ENCODE results near the gene MAMDC2. TPM values are rescaled to one million over a fixed set of nuclear protein-coding genes. Genes with fewer than 3 reads are reported as not detected.

MAMDC2 gene
- total RNA-seq, 1 experiment from 2014 or later: 4.6 TPM

DNA sequence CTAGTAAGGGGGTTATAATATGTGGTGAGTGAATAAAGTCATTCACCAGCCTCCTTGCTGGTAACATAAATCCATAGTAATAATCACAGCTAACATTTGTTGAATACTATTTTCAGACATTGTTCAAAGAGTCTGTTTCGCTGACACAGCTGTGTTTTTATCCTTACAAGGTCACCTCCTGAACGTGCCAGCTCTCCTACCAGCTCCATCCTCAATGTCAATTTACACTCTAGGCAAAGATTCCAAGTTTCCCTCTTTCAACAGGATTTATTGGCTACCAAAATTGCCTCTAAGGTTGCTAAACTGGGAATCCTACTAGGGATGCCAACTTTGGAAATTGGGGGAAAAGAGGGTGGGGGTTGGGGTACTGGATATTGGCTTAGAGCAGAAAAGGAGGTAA is 184.5 kb downstream of the MAMDC2 start:
- no peak overlapping the region for H3K14ac ChIP-seq (ENCODE audit: insufficient read depth, low read length)
- H2BK20ac ChIP-seq (ENCODE audit: low read depth, low read length, poor library complexity, severe bottlenecking): no peak overlapping the region
- no peak overlapping the region for H2AK5ac ChIP-seq (ENCODE audit: insufficient read length, low read length)
- no peak overlapping the region for H3K18ac ChIP-seq (ENCODE audit: insufficient read length, low read depth, low read length)
- no peak overlapping the region for H3K56ac ChIP-seq (ENCODE audit: insufficient read length, low read depth, low read length)
- H2BK12ac ChIP-seq (ENCODE audit: insufficient read length, low read depth, low read length): no peak overlapping the region
- no peak overlapping the region for H2BK5ac ChIP-seq (ENCODE audit: insufficient read length, low read length)
- no peaks in the 10 kb centered on the region for H3K27me3 Mint-ChIP-seq (ENCODE audit: low read depth)
- H4K91ac ChIP-seq (ENCODE audit: insufficient read length, low read depth, low read length): no peak overlapping the region
- peaks cover 0 to 11% (median 4%) of the 10 kb centered on the region in 3 experiments; a peak in 2 of 7 replicates for H3K36me3 Mint-ChIP-seq (ENCODE audit: insufficient read depth in 1 of 3, low read depth in 3 of 3)
- H3K23me2 ChIP-seq (ENCODE audit: insufficient read length, low read depth, low read length, poor library complexity, severe bottlenecking): no peaks in the 10 kb centered on the region
- H4K5ac ChIP-seq (ENCODE audit: insufficient read length, low read depth, low read length): no peak overlapping the region
- H3K27ac ChIP-seq (ENCODE audit: insufficient read length, low read depth, low read length): no peak overlapping the region
- peaks cover under 1 to 4% of the 10 kb centered on the region in 2 experiments; a peak in 2 of 5 replicates for H3K9me3 Mint-ChIP-seq
- no peak overlapping the region for H4K8ac ChIP-seq (replicated peaks; ENCODE audit: insufficient read length, low read depth, low read length)
- H3K4ac ChIP-seq (ENCODE audit: low read depth, low read length): no peak overlapping the region
- no peak overlapping the region for H3T11ph ChIP-seq (ENCODE audit: low read length)
- H2BK15ac ChIP-seq (ENCODE audit: low read depth, low read length): no peak overlapping the region
- no peak overlapping the region for H3K9ac ChIP-seq (ENCODE audit: extremely low read depth, insufficient read length, low read length)
- DNase-seq: no peak
- no peaks in the 10 kb centered on the region for H4K20me1 ChIP-seq (ENCODE audit: control insufficient read depth, insufficient read depth, insufficient read length)
- no peak overlapping the region for H2BK120ac ChIP-seq (ENCODE audit: low read depth, low read length, poor library complexity, severe bottlenecking)
- no CpG with 5 or more reads among the region's 2 CpGs for WGBS (ENCODE audit: extremely low coverage, insufficient read length, low lambda C conversion rate)
- H3K4me1 Mint-ChIP-seq: peaks cover 0 to 4% of the 10 kb centered on the region in 2 experiments; a peak in 1 of 4 replicates
- H3K79me1 ChIP-seq (ENCODE audit: insufficient read depth, low read depth, low read length, poor library complexity, severe bottlenecking): no peaks in the 10 kb centered on the region
- H3K4me1 ChIP-seq (ENCODE audit: insufficient read depth, low read length): no peaks in the 10 kb centered on the region
- H2AFZ ChIP-seq (ENCODE audit: low read length): no peak overlapping the region
- no peaks in the 10 kb centered on the region for H3K79me2 ChIP-seq (ENCODE audit: insufficient read depth, low read length)
- no peak overlapping the region; a peak in 1 of 7 replicates for H3K27ac Mint-ChIP-seq
- TF ChIP-seq, protein P1, sequence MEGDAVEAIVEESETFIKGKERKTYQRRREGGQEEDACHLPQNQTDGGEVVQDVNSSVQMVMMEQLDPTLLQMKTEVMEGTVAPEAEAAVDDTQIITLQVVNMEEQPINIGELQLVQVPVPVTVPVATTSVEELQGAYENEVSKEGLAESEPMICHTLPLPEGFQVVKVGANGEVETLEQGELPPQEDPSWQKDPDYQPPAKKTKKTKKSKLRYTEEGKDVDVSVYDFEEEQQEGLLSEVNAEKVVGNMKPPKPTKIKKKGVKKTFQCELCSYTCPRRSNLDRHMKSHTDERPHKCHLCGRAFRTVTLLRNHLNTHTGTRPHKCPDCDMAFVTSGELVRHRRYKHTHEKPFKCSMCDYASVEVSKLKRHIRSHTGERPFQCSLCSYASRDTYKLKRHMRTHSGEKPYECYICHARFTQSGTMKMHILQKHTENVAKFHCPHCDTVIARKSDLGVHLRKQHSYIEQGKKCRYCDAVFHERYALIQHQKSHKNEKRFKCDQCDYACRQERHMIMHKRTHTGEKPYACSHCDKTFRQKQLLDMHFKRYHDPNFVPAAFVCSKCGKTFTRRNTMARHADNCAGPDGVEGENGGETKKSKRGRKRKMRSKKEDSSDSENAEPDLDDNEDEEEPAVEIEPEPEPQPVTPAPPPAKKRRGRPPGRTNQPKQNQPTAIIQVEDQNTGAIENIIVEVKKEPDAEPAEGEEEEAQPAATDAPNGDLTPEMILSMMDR (conservative IDR thresholded peaks at IDR 0.05): no peak
- no peaks in the 10 kb centered on the region for H3K27me3 ChIP-seq (ENCODE audit: insufficient read depth, low read length)
- H3K9me3 ChIP-seq (ENCODE audit: control insufficient read depth, low read depth, low read length): no peaks in the 10 kb centered on the region
- no peak overlapping the region for H3K4me2 ChIP-seq (ENCODE audit: insufficient read depth, insufficient read length, low read length)
- no peak overlapping the region for H3K23ac ChIP-seq (ENCODE audit: insufficient read length, low read depth, low read length)
- no peak overlapping the region for H3K4me3 Mint-ChIP-seq
